Right lobe of liver (tissue), 6 donors: ENCODE results near the gene FGF14. TPM values are rescaled to one million over a fixed set of nuclear protein-coding genes. Genes with fewer than 3 reads are reported as not detected.
"Not testable (repeated sequence)": the region's sequence is repeated elsewhere in the genome, so short reads cannot be mapped to it uniquely, and the experiment has no call there.

ENCODE experiments used
- ATAC-seq, 4 donors: fragments of 200-7000 bp; cut with Tn5 transposase; one replicate each; pipeline ENCODE4 v1.9.1; 2020; ENCODE audit warnings: mild to moderate bottlenecking in 4 of 4, moderate library complexity in 4 of 4
- DNase-seq, 3 donors: peaks; one replicate each; pipeline ENCODE4 v3.0.0-alpha.2; 2020
- H3K27ac ChIP-seq, 3 donors: fragments of 200-600 bp; one replicate each; pipeline ENCODE4 v1.8.0; 2022
- H3K27me3 ChIP-seq, 2 donors: fragments of 200-600 bp; one replicate each; pipeline ENCODE4 v1.8.0; 2022
- H3K36me3 ChIP-seq, 4 donors: fragments of 200-600 bp; sonication (generic) in 1 of 4; one replicate each; pipeline versions ENCODE4 v1.5.1 to v1.8.0; 2017 to 2022; ENCODE audit warnings: control low read depth in 1 of 4
- H3K4me1 ChIP-seq, 4 donors: fragments of 200-600 bp; sonication (generic) in 1 of 4; one replicate each; pipeline versions ENCODE4 v1.5.1 to v1.8.0; 2017 to 2022; ENCODE audit warnings: control low read depth in 1 of 4
- H3K4me3 ChIP-seq, 3 donors: fragments of 200-600 bp; one replicate each; pipeline ENCODE4 v1.8.0; 2022
- H3K9me3 ChIP-seq, 4 donors: fragments of 200-600 bp; sonication (generic) in 1 of 4; one replicate each; pipeline versions ENCODE4 v1.5.1 to v1.8.0; 2017 to 2022; ENCODE audit warnings: control low read depth in 1 of 4
- CTCF ChIP-seq, 4 donors: fragments of 200-600 bp in 3 of 4; fragments of 450-650 bp in 1 of 4; IDR thresholded peaks; one replicate each; pipeline versions ENCODE4 v1.5.1 to v1.8.0; 2016 to 2022; ENCODE audit warnings: antibody characterized with exemption in 4 of 4, mild to moderate bottlenecking in 2 of 4
- POLR2A ChIP-seq: fragments of 450-650 bp; IDR thresholded peaks from one replicate; pipeline ENCODE4 v1.6.1; 2017; ENCODE audit warnings: antibody characterized with exemption, mild to moderate bottlenecking
- WGBS: methylation state at CpG from one replicate; pipeline ENCODE4 v1.1.6; 2018; ENCODE audit warnings: low coverage, low lambda C conversion rate; ENCODE audit not compliant: insufficient coverage; ENCODE audit errors: missing lambda C conversion rate; 5-methylcytosine and 5-hydroxymethylcytosine counted together
- intact Hi-C, 2 donors: fragments of 100-400 bp; cut with DNase I; formaldehyde crosslinking; loops; one replicate each; pipeline versions ENCODE4 v1.11.2 to v1.14.1; 2022
- total RNA-seq, 6 experiments: library from RNA; depleted of rRNA in 2 of 6; stranded (reverse); fragments of >200 nt in 2 of 6; fragmentation: NEBNext Ultra II Directional in 3 of 6; extraction: Animal tissue kit (Norgen Biotek cat#: 25700) in 3 of 6; gene quantifications; one replicate each; pipeline versions ENCODE4 v1.1.0 to v1.2.4, GENCODE V29; 2016 to 2023
- donor health status: DM: no; HTN: yes; CAD: no.
- donor health status: DM: no; HTN: no; CAD: no.
- donor health status: DM: no; HTN: no; CAD: no.
- donor health status: DM: no; HTN: yes; CAD: no.
- donor health status: DM: no; HTN: yes; CAD: no.

The FGF14 gene
- total RNA-seq, 6 experiments from 2014 or later = 0.42 to 6.3 (median 1.2) TPM

- ATAC-seq (no peak), DNase-seq (no peak)
- 32% methylated on average over 5 of the region's 5 CpGs for WGBS
- intact Hi-C loops = no loop called here
- Histone ChIP-seq H3K4me3 (no peak overlapping the region), H3K27ac (no peak overlapping the region), H3K36me3 (no peaks in the 10 kb centered on the region), H3K4me1 (no peaks in the 10 kb centered on the region), H3K27me3 (no peaks in the 10 kb centered on the region), H3K9me3 (no peaks in the 10 kb centered on the region)
- TF ChIP-seq POLR2A (no peak), CTCF (IDR thresholded peaks at IDR 0.05) (no peak)
Observed at GRCh38 chr13:102097708-102098107, 304.1 kb downstream of the FGF14 start.

- DNase-seq, H3K4me3 ChIP-seq, H3K4me1 ChIP-seq, intact Hi-C loops, H3K36me3 ChIP-seq, H3K9me3 ChIP-seq, H3K27me3 ChIP-seq, H3K27ac ChIP-seq, ATAC-seq: not testable (repeated sequence)
Observed at GRCh38 chr13:102093288-102093687, 308.6 kb downstream of the FGF14 start.

- intact Hi-C loops = no loop called here
- Histone ChIP-seq H3K4me1 (no peaks in the 10 kb centered on the region), H3K36me3 (no peaks in the 10 kb centered on the region), H3K4me3 (no peak overlapping the region), H3K27ac (no peak overlapping the region), H3K27me3 (no peaks in the 10 kb centered on the region), H3K9me3 (no peaks in the 10 kb centered on the region)
- ATAC-seq = no peak
- TF ChIP-seq CTCF (IDR thresholded peaks at IDR 0.05) (no peak), POLR2A (no peak)
- 75% methylated on average over 1 of the region's 3 CpGs for WGBS
- DNase-seq = no peak
Observed at GRCh38 chr13:102091231-102091630, 310.6 kb downstream of the FGF14 start.

GRCh38 chr13:102090532-102090931 is 311.3 kb downstream of the FGF14 start:
- Histone ChIP-seq H3K9me3 (no peaks in the 10 kb centered on the region), H3K27me3 (no peaks in the 10 kb centered on the region), H3K4me3 (no peak overlapping the region), H3K27ac (no peak overlapping the region), H3K36me3 (no peaks in the 10 kb centered on the region), H3K4me1 (peaks cover 0 to under 1% (median 0%) of the 10 kb centered on the region in 4 donors)
- TF ChIP-seq CTCF (IDR thresholded peaks at IDR 0.05) = no peak
- TF ChIP-seq POLR2A = no peak
- intact Hi-C loops = no loop called here
- ATAC-seq (no peak), DNase-seq (no peak)
- 79% methylated on average over 8 of the region's 8 CpGs for WGBS

GRCh38 chr13:102089722-102090121 is 312.1 kb downstream of the FGF14 start:
- peaks cover 0 to 3% (median 0%) of the 10 kb centered on the region in 4 donors for H3K4me1 ChIP-seq
- no peak for TF ChIP-seq CTCF (IDR thresholded peaks at IDR 0.05)
- no peak for TF ChIP-seq POLR2A
- no peak overlapping the region for H3K27ac ChIP-seq
- H3K36me3 ChIP-seq = no peaks in the 10 kb centered on the region
- ATAC-seq = no peak
- no peak for DNase-seq
- no peak overlapping the region for H3K4me3 ChIP-seq
- intact Hi-C loops = no loop called here
- H3K27me3 ChIP-seq = no peaks in the 10 kb centered on the region
- H3K9me3 ChIP-seq = no peaks in the 10 kb centered on the region
